Keratinocyte (primary cell): Measurements from ENCODE around the gene ALDOB.

ENCODE experiments used
- EZH2 ChIP-seq: IDR thresholded peaks from one replicate; pipeline ENCODE4 v1.6.1; 2012; ENCODE audit warnings: inconsistent platforms, mild to moderate bottlenecking, low read length, moderate library complexity
- TF ChIP-seq, protein P1 (sequence below), 3 experiments: IDR thresholded peaks in 1 of 3; conservative IDR thresholded peaks in 1 of 3; optimal IDR thresholded peaks in 1 of 3; 2 replicates in 2 of 3; 3 replicates in 1 of 3; pipeline versions ENCODE3 to v1.5.1; 2011; ENCODE audit warnings: low read length in 3 of 3, mild to moderate bottlenecking in 3 of 3, moderate library complexity in 2 of 3, control low read depth in 1 of 3, inconsistent platforms in 1 of 3; ENCODE audit not compliant: insufficient read depth in 2 of 3; ENCODE audit errors: extremely low read depth in 1 of 3

DNA sequence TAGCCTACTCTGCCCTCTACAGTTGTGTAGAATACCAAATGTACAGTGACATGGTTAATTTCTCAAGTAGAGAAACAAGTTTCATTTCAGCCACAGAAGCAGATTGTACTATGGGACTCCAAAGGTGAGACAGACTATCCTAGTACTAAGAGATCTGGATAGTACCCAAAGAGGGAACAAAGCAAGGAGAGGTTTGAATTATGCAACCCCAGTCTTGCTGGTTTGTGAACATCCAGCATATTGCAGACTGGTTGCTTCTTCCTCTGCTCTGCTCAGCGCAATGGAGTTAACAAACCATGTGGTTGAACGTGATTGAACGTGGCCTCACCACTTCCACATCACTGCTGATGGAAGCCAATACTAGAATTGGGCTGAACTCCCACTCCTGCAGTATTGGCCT is 43.3 kb upstream of the ALDOB start:
- TF ChIP-seq, protein P1, sequence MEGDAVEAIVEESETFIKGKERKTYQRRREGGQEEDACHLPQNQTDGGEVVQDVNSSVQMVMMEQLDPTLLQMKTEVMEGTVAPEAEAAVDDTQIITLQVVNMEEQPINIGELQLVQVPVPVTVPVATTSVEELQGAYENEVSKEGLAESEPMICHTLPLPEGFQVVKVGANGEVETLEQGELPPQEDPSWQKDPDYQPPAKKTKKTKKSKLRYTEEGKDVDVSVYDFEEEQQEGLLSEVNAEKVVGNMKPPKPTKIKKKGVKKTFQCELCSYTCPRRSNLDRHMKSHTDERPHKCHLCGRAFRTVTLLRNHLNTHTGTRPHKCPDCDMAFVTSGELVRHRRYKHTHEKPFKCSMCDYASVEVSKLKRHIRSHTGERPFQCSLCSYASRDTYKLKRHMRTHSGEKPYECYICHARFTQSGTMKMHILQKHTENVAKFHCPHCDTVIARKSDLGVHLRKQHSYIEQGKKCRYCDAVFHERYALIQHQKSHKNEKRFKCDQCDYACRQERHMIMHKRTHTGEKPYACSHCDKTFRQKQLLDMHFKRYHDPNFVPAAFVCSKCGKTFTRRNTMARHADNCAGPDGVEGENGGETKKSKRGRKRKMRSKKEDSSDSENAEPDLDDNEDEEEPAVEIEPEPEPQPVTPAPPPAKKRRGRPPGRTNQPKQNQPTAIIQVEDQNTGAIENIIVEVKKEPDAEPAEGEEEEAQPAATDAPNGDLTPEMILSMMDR (optimal IDR thresholded peaks at IDR 0.05 in 1 of 3, IDR thresholded peaks at IDR 0.05 in 1 of 3, conservative IDR thresholded peaks at IDR 0.05 in 1 of 3; ENCODE audit: extremely low read depth in 1 of 3, insufficient read depth in 2 of 3, low read length in 3 of 3), result no peak
- TF ChIP-seq EZH2, result no peak
